ENCODE data around the gene LAMB1. TPM values are rescaled to one million over a fixed set of nuclear protein-coding genes. Genes with fewer than 3 reads are reported as not detected.
A peak's percentile ranks its signal among the peaks of the same experiment; 100 is the strongest.

The LAMB1 gene
- total and polyA plus RNA-seq, 2 of the 13 experiments (the other 11 are each of a cell fraction or from before 2014, with no cell fraction given), result 109 to 124 TPM

- ChIA-PET CTCF (ENCODE audit: low intra/inter-chr PET ratio, low total read pairs) (no interaction called here), POLR2A (interaction anchor here (1.0 kb wide), 1 partner anchor 32 kb away, joined by 3 read pairs; the partner anchor contains the start of gene LAMB1)
- Histone ChIP-seq H3K4me2 (ENCODE audit: low read depth, low read length) (peak overlapping the region; percentile 64), H3K36me3 (replicated peaks in 1 of 2; ENCODE audit: control insufficient read depth in 1 of 2, insufficient read depth in 2 of 2, low read length in 2 of 2) (no peaks in the 10 kb centered on the region), H3K79me2 (ENCODE audit: insufficient read depth, low read length) (no peaks in the 10 kb centered on the region), H2AFZ (ENCODE audit: low read length) (no peak overlapping the region), H3K4me3 (replicated peaks in 1 of 3; ENCODE audit: insufficient read depth in 1 of 3, low read depth in 2 of 3, low read length in 3 of 3) (peak overlapping the region in 1 of 3 experiments; percentile 4; a peak in 1 of 6 replicates), H3K9ac (ENCODE audit: insufficient read depth, low read depth, low read length) (no peak overlapping the region), H4K20me1 (ENCODE audit: insufficient read depth, low read length) (no peaks in the 10 kb centered on the region), H3K4me1 (ENCODE audit: insufficient read depth, low read length) (peaks cover 52% of the 10 kb centered on the region), H3K27ac (ENCODE audit: extremely low read length, insufficient read depth, low read length) (peak overlapping the region; percentile 40), H3K9me3 (ENCODE audit: low read length) (no peaks in the 10 kb centered on the region), H3K27me3 (ENCODE audit: control insufficient read depth in 1 of 2, insufficient read depth in 2 of 2, low read length in 2 of 2) (0 out of 5 replicates have a peak, but pooled peaks cover 0 to 2% of the 10 kb centered on the region in 2 experiments)
- intact Hi-C loops (cut with micrococcal nuclease; ENCODE audit: unreplicated experiment), result no loop called here
- in situ Hi-C loops (cut with HindIII; ENCODE audit: extremely low pct_ligation_motif_present, low pct_unique_long_range_greater_than_20kb), result no loop called here
- no TSS peak for BruUV-seq (replicated peaks)
- peak; percentile 93 for DNase-seq (ENCODE audit: low spot score)
- WGBS (ENCODE audit: low lambda C conversion rate), result 0% methylated on average over 2 of the region's 2 CpGs
- peak; percentile 82 for FAIRE-seq
- peak; percentile 100 for ATAC-seq
- no peak for TF ChIP-seq ZBTB10 (CRISPR knock-in tag; IDR thresholded peaks at IDR 0.05; ENCODE audit: borderline replicate concordance)
- TF ChIP-seq HNRNPH1 (optimal IDR thresholded peaks at IDR 0.05; ENCODE audit: low read depth, low read length), result no peak
- no peak for TF ChIP-seq ZNF263 (CRISPR knock-in tag; IDR thresholded peaks at IDR 0.05)
- TF ChIP-seq SIN3B (IDR thresholded peaks at IDR 0.05; ENCODE audit: low read length), result no peak
- peak; percentile 21; the same call in 1 of the 2 replicates for TF ChIP-seq TFE3 (CRISPR knock-in tag; IDR thresholded peaks at IDR 0.05)
- no peak for TF ChIP-seq ZZZ3 (CRISPR knock-in tag; IDR thresholded peaks at IDR 0.05; ENCODE audit: borderline replicate concordance)
- 0 out of 2 replicates have a peak, but pooled peaks have one; percentile 44 for TF ChIP-seq RCOR2 (CRISPR knock-in tag; IDR thresholded peaks at IDR 0.05)
- TF ChIP-seq SMARCE1 (IDR thresholded peaks at IDR 0.05; ENCODE audit: borderline replicate concordance), result no peak
- no peak for TF ChIP-seq ZNF317 (CRISPR knock-in tag; IDR thresholded peaks at IDR 0.05)
- no peak for TF ChIP-seq STAT5B (CRISPR knock-in tag; IDR thresholded peaks at IDR 0.05)
- TF ChIP-seq PCBP2 (optimal IDR thresholded peaks at IDR 0.05; ENCODE audit: low read depth, low read length, poor library complexity, severe bottlenecking), result no peak
- TF ChIP-seq ARID4A (CRISPR knock-in tag; IDR thresholded peaks at IDR 0.05; ENCODE audit: borderline replicate concordance), result no peak; the same call in 1 of the 2 replicates
- no peak for TF ChIP-seq ZNF333 (CRISPR knock-in tag; IDR thresholded peaks at IDR 0.05; ENCODE audit: borderline replicate concordance)
- TF ChIP-seq PTBP1 (IDR thresholded peaks at IDR 0.05; ENCODE audit: low read depth, low read length, poor library complexity, severe bottlenecking), result no peak
- TF ChIP-seq ISL2 (CRISPR knock-in tag; IDR thresholded peaks at IDR 0.05), result peak; percentile 87
- TF ChIP-seq FOXC1 (CRISPR knock-in tag; IDR thresholded peaks at IDR 0.05; ENCODE audit: borderline replicate concordance), result no peak
- no peak for TF ChIP-seq ZBTB38 (CRISPR knock-in tag; IDR thresholded peaks at IDR 0.05)
Observed at GRCh38 chr7:108034586-108034985, 31.6 kb upstream of the LAMB1 start.

Data from HepG2 (cell line).